DND-41 (cell line): ENCODE results near the gene GAS1.

ENCODE experiments used
- ATAC-seq: fragments of 200-7000 bp; cut with Tn5 transposase; 3 replicates; pipeline ENCODE4 v1.9.1; 2021; ENCODE audit warnings: low read depth; ENCODE audit not compliant: insufficient read depth
- DNase-seq: peaks from one replicate; pipeline ENCODE4 v3.0.0-alpha.2; 2020
- H2AFZ ChIP-seq: 2 replicates; pipeline ENCODE4 v1.6.0; 2012; ENCODE audit warnings: low read depth, low read length
- H3K27ac ChIP-seq: 2 replicates; pipeline ENCODE4 v1.5.1; 2012; ENCODE audit warnings: low read length, inconsistent platforms
- H3K27me3 ChIP-seq: fragments of 200-600 bp; sonication (generic); 2 replicates; pipeline ENCODE4 v1.6.0; 2012; ENCODE audit warnings: low read length, mild to moderate bottlenecking, inconsistent platforms; ENCODE audit not compliant: insufficient read depth, poor library complexity
- H3K36me3 ChIP-seq: 2 replicates; pipeline ENCODE4 v1.5.1; 2012; ENCODE audit warnings: low read length, inconsistent platforms; ENCODE audit not compliant: insufficient read depth
- H3K4me1 ChIP-seq: 2 replicates; pipeline ENCODE4 v1.5.1; 2012; ENCODE audit warnings: mild to moderate bottlenecking, low read length; ENCODE audit not compliant: insufficient read depth
- H3K4me2 ChIP-seq: 2 replicates; pipeline ENCODE4 v1.6.0; 2012; ENCODE audit warnings: mild to moderate bottlenecking, moderate library complexity, low read length, inconsistent platforms; ENCODE audit not compliant: insufficient read depth
- H3K4me3 ChIP-seq, 2 experiments: fragments of 200-600 bp in 1 of 2; shearing (Covaris generic) in 1 of 2; 2 replicates each; pipeline ENCODE4 v1.5.1; 2012 to 2016; ENCODE audit warnings: inconsistent platforms in 2 of 2, low read length in 2 of 2, mild to moderate bottlenecking in 2 of 2, low read depth in 1 of 2, moderate library complexity in 1 of 2
- H3K79me2 ChIP-seq: 2 replicates; pipeline ENCODE4 v1.6.0; 2012; ENCODE audit warnings: low read length, inconsistent platforms; ENCODE audit not compliant: insufficient read depth
- H3K9ac ChIP-seq: 2 replicates; pipeline ENCODE4 v1.6.0; 2012; ENCODE audit warnings: low read depth, mild to moderate bottlenecking, inconsistent platforms, low read length, moderate library complexity
- H3K9me3 ChIP-seq: 2 replicates; pipeline ENCODE4 v1.5.1; 2012; ENCODE audit warnings: low read length, moderate library complexity, mild to moderate bottlenecking, inconsistent platforms; ENCODE audit not compliant: insufficient read depth, severe bottlenecking
- H4K20me1 ChIP-seq: 2 replicates; pipeline ENCODE4 v1.6.0; 2012; ENCODE audit warnings: low read length; ENCODE audit not compliant: insufficient read depth
- EZH2 ChIP-seq: IDR thresholded peaks from 3 replicates; pipeline ENCODE4 v1.6.1; 2012; ENCODE audit warnings: borderline replicate concordance, low read depth, mild to moderate bottlenecking, moderate library complexity, low read length, inconsistent platforms; ENCODE audit not compliant: severe bottlenecking
- TF ChIP-seq, protein P1 (sequence below): IDR thresholded peaks from 2 replicates; pipeline ENCODE4 v1.5.1; 2012; ENCODE audit warnings: borderline replicate concordance, low read length, moderate library complexity, mild to moderate bottlenecking; ENCODE audit not compliant: poor library complexity, severe bottlenecking; ENCODE audit errors: extremely low read depth

GAS1 gene

GRCh38 chr9:86940774-86941173 lies 6.5 kb downstream of the GAS1 start:
- H2AFZ ChIP-seq = no peak overlapping the region
- peaks cover 10% of the 10 kb centered on the region for H3K4me1 ChIP-seq
- no peak overlapping the region for H3K4me3 ChIP-seq
- TF ChIP-seq, protein P1, sequence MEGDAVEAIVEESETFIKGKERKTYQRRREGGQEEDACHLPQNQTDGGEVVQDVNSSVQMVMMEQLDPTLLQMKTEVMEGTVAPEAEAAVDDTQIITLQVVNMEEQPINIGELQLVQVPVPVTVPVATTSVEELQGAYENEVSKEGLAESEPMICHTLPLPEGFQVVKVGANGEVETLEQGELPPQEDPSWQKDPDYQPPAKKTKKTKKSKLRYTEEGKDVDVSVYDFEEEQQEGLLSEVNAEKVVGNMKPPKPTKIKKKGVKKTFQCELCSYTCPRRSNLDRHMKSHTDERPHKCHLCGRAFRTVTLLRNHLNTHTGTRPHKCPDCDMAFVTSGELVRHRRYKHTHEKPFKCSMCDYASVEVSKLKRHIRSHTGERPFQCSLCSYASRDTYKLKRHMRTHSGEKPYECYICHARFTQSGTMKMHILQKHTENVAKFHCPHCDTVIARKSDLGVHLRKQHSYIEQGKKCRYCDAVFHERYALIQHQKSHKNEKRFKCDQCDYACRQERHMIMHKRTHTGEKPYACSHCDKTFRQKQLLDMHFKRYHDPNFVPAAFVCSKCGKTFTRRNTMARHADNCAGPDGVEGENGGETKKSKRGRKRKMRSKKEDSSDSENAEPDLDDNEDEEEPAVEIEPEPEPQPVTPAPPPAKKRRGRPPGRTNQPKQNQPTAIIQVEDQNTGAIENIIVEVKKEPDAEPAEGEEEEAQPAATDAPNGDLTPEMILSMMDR = no peak
- TF ChIP-seq EZH2 = no peak
- H3K79me2 ChIP-seq = peaks cover under 1% of the 10 kb centered on the region
- H3K27me3 ChIP-seq = peaks cover 4% of the 10 kb centered on the region
- no peaks in the 10 kb centered on the region for H3K9me3 ChIP-seq
- ATAC-seq (no peak), DNase-seq (no peak)
- H4K20me1 ChIP-seq = peaks cover 10% of the 10 kb centered on the region
- no peak overlapping the region for H3K4me2 ChIP-seq
- H3K27ac ChIP-seq = no peak overlapping the region
- H3K36me3 ChIP-seq = no peaks in the 10 kb centered on the region
- no peak overlapping the region for H3K9ac ChIP-seq

- Histone ChIP-seq H2AFZ (no peak overlapping the region), H3K36me3 (no peaks in the 10 kb centered on the region), H4K20me1 (peaks cover 2% of the 10 kb centered on the region), H3K79me2 (no peaks in the 10 kb centered on the region), H3K27me3 (peaks cover 4% of the 10 kb centered on the region), H3K4me1 (peaks cover under 1% of the 10 kb centered on the region), H3K4me3 (no peak overlapping the region), H3K27ac (no peak overlapping the region), H3K9me3 (no peaks in the 10 kb centered on the region), H3K4me2 (no peak overlapping the region), H3K9ac (no peak overlapping the region)
- TF ChIP-seq, protein P1 = no peak
- no peak for TF ChIP-seq EZH2
- DNase-seq (no peak), ATAC-seq (no peak)
Measured at GRCh38 chr9:86939891-86940290, 7.4 kb downstream of the GAS1 start.

GRCh38 chr9:86939321-86939720 lies 8.0 kb downstream of the GAS1 start:
- H3K27me3 ChIP-seq = peaks cover 4% of the 10 kb centered on the region
- no peak overlapping the region for H3K4me3 ChIP-seq

More at GRCh38 chr9:86939321-86939720, 8.0 kb downstream of the GAS1 start:
- no peaks in the 10 kb centered on the region for H3K79me2 ChIP-seq
- no peaks in the 10 kb centered on the region for H4K20me1 ChIP-seq
- H3K4me2 ChIP-seq = no peak overlapping the region
- H2AFZ ChIP-seq = no peak overlapping the region
- DNase-seq (no peak), ATAC-seq (no peak)
- H3K27ac ChIP-seq = no peak overlapping the region
- H3K4me1 ChIP-seq = no peaks in the 10 kb centered on the region
- no peaks in the 10 kb centered on the region for H3K9me3 ChIP-seq
- H3K9ac ChIP-seq = no peak overlapping the region
- H3K36me3 ChIP-seq = no peaks in the 10 kb centered on the region
- TF ChIP-seq, protein P1 = no peak
- TF ChIP-seq EZH2 = no peak
